Endothelial cell of umbilical vein (primary cell): ENCODE results near the gene PTPN13. TPM values are rescaled to one million over a fixed set of nuclear protein-coding genes. Genes with fewer than 3 reads are reported as not detected.
A peak's percentile ranks its signal among the peaks of the same experiment; 100 is the strongest.

Source experiments
- BruUV-seq: library from RNA; stranded (reverse); fragments of 400-500 nt; replicated peaks from 2 replicates; lab custom pipeline; 2021; lab: Mats Ljungman, UMichigan
- CTCF ChIA-PET: fragments of 300-600, 350-600 bp; sonication (Branson Sonifier 250); formaldehyde crosslinking; loops from one replicate; lab custom pipeline; 2021; ENCODE audit warnings: antibody characterized with exemption, inconsistent platforms; lab: Charles Lee
- POLR2A ChIA-PET: fragments of 300-600, 350-600 bp; sonication (Branson Sonifier 250); formaldehyde crosslinking; loops from one replicate; lab custom pipeline; 2021; ENCODE audit warnings: antibody characterized with exemption, inconsistent platforms; lab: Charles Lee
- DNase-seq: peaks from one replicate; pipeline ENCODE4 v3.0.0-alpha.2; 2011; ENCODE audit warnings: low read depth, low spot score
- FAIRE-seq: peaks from 2 replicates; lab custom pipeline; 2011; peaks lifted over from hg19 to GRCh38; lab: Jason Lieb, UNC
- H2AFZ ChIP-seq: 2 replicates; pipeline ENCODE4 v1.6.0; 2012; ENCODE audit warnings: low read depth, low read length, control low read depth, inconsistent platforms
- H3K27ac ChIP-seq: 2 replicates; pipeline ENCODE4 v1.5.1; 2011; ENCODE audit warnings: low read depth, mild to moderate bottlenecking, control low read depth, low read length, moderate library complexity; ENCODE audit not compliant: insufficient read depth
- H3K27me3 ChIP-seq, 2 experiments: 2 replicates each; pipeline versions ENCODE4 v1.6.0 to v1.6.1; 2011; ENCODE audit warnings: low read length in 2 of 2, mixed read lengths in 1 of 2; ENCODE audit not compliant: control insufficient read depth in 2 of 2, insufficient read depth in 2 of 2
- H3K36me3 ChIP-seq, 2 experiments: 2 replicates in 1 of 2; 3 replicates in 1 of 2; pipeline ENCODE4 v1.5.1; 2011; ENCODE audit warnings: low read length in 2 of 2, mild to moderate bottlenecking in 1 of 2, moderate library complexity in 1 of 2; ENCODE audit not compliant: control insufficient read depth in 2 of 2, insufficient read depth in 2 of 2; ENCODE audit errors: extremely low read depth in 1 of 2
- H3K4me1 ChIP-seq: 3 replicates; pipeline ENCODE4 v1.5.1; 2011; ENCODE audit warnings: mild to moderate bottlenecking, low read length; ENCODE audit not compliant: control insufficient read depth, insufficient read depth; ENCODE audit errors: extremely low read depth
- H3K4me2 ChIP-seq: 2 replicates; pipeline ENCODE4 v1.6.1; 2011; ENCODE audit warnings: low read length, control low read depth, mixed read lengths; ENCODE audit not compliant: insufficient read depth
- H3K4me3 ChIP-seq, 3 experiments: fragments of 200-600 bp in 1 of 3; sonication (generic), shearing (Covaris generic) in 1 of 3; replicated peaks in 1 of 3; 2 replicates each; pipeline ENCODE4 v1.5.1; 2011 to 2016; ENCODE audit warnings: control low read depth in 3 of 3, low read length in 3 of 3, mild to moderate bottlenecking in 2 of 3, inconsistent platforms in 1 of 3, low read depth in 1 of 3, moderate library complexity in 1 of 3; ENCODE audit not compliant: insufficient read depth in 1 of 3
- H3K79me2 ChIP-seq: 2 replicates; pipeline ENCODE4 v1.6.0; 2012; ENCODE audit warnings: low read length, inconsistent platforms; ENCODE audit not compliant: control insufficient read depth, insufficient read depth
- H3K9ac ChIP-seq: replicated peaks from 2 replicates; pipeline ENCODE3; 2011; ENCODE audit warnings: low read length, control low read depth; ENCODE audit not compliant: insufficient read depth; ENCODE audit errors: extremely low read depth
- H3K9me1 ChIP-seq: replicated peaks from 3 replicates; pipeline ENCODE4 v1.6.0; 2011; ENCODE audit warnings: mild to moderate bottlenecking, low read length; ENCODE audit not compliant: control insufficient read depth, insufficient read depth; ENCODE audit errors: extremely low read depth
- H3K9me3 ChIP-seq: replicated peaks from 2 replicates; pipeline ENCODE4 v1.5.1; 2012; ENCODE audit warnings: low read length, inconsistent platforms; ENCODE audit not compliant: control insufficient read depth, insufficient read depth
- H4K20me1 ChIP-seq: replicated peaks from 2 replicates; pipeline ENCODE3; 2011; ENCODE audit warnings: mild to moderate bottlenecking, low read length; ENCODE audit not compliant: control insufficient read depth, insufficient read depth; ENCODE audit errors: extremely low read depth
- EZH2 ChIP-seq: IDR thresholded peaks from 2 replicates; pipeline ENCODE4 v1.6.1; 2012; ENCODE audit warnings: borderline replicate concordance, low read depth, mild to moderate bottlenecking, moderate library complexity, low read length, inconsistent platforms; ENCODE audit not compliant: severe bottlenecking
- MYC ChIP-seq: IDR thresholded peaks from one replicate; pipeline ENCODE4 v1.6.1; 2011; ENCODE audit warnings: mild to moderate bottlenecking, low read depth, low read length
- dilution Hi-C: fragments of 300-500 bp; cut with MboI; formaldehyde crosslinking; loops from one replicate; pipeline ENCODE4 v1.15.0; 2019; ENCODE audit warnings: low sequenced_read_pairs; ENCODE audit not compliant: extremely low pct_ligation_motif_present
- intact Hi-C: fragments of 100-400 bp; cut with micrococcal nuclease; formaldehyde crosslinking; loops from one replicate; pipeline ENCODE4 v1.10.0; 2022
- polyA plus RNA-seq, 4 experiments: library from polyadenylated mRNA; depleted of rRNA in 3 of 4; stranded (reverse) in 3 of 4; unstranded in 1 of 4; fragments of >200 nt; gene quantifications; 2 replicates each; pipeline versions ENCODE4 v1.2.1 to v1.2.3, GENCODE V29; 2011 to 2012; ENCODE audit warnings: missing spikeins in 1 of 4
- total RNA-seq: library from RNA; stranded (reverse); gene quantifications from 2 replicates; pipeline ENCODE4 v1.2.3, GENCODE V29; 2021
- TF ChIP-seq, protein P1 (sequence below), 2 donors: IDR thresholded peaks; 1 replicate in 1 of 2; 2 replicates in 1 of 2; pipeline ENCODE4 v1.5.1; 2011; ENCODE audit warnings: low read length in 2 of 2, mild to moderate bottlenecking in 2 of 2, moderate library complexity in 2 of 2, control low read depth in 1 of 2, inconsistent platforms in 1 of 2, low read depth in 1 of 2; ENCODE audit not compliant: insufficient read depth in 1 of 2; ENCODE audit errors: extremely low read depth in 1 of 2

Gene PTPN13
- total and polyA plus RNA-seq, 2 donors (not counting 3 experiments of a cell fraction or from before 2014, with no cell fraction given): 0.69 to 2.9 TPM

DNA sequence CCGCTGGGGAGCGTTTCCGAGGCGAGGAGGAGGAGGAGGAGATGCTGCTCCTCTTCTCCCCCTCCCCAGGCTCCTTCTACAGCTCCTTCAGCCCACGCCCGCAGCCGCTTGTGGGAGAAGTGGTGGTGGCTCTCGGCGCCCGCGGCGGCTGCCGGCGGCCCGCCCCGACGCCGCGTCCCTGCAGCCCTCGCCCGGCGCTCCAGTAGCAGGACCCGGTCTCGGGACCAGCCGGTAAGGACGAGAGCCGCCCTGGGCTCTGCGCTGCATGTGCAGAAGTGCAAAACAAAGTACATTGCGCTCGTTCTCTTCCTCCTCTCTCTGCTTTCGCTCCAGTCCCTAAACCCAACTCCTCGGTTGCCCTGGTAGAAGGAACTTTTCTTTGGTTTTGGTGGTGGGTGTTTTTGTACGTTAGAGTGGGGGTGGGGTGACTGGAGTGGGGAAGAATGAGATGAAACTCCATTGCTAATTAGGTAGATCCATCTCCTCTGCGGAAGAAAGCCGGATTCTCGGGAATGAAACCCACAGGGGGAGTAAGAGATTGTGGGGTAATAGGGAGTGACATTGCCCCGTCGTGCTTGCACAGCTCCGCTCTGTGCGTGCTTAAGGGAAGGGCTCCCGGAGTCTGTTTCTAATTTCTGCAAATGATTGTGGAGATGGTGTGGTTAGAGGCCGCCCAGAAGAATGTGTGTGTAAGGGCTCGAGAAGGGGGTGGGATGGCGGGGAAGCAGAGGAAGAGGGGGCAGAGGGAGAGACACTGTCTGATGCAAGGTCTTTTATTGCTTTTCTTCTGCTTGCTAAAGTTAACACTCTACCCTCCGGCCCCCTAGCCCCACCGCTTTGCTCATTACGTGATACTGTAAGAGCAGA lies 677 bp downstream of the PTPN13 start:
- peak overlapping the region; percentile 95 for H2AFZ ChIP-seq
- H4K20me1 ChIP-seq: no peaks in the 10 kb centered on the region
- POLR2A ChIA-PET: interaction anchor here (0.6 to 0.7 kb wide), 2 partner anchors 39 to 882 kb away, joined by 3 read pairs; no protein-coding TSS in a partner anchor
- no peak for TF ChIP-seq EZH2
- no peak for TF ChIP-seq MYC
- TF ChIP-seq, protein P1, sequence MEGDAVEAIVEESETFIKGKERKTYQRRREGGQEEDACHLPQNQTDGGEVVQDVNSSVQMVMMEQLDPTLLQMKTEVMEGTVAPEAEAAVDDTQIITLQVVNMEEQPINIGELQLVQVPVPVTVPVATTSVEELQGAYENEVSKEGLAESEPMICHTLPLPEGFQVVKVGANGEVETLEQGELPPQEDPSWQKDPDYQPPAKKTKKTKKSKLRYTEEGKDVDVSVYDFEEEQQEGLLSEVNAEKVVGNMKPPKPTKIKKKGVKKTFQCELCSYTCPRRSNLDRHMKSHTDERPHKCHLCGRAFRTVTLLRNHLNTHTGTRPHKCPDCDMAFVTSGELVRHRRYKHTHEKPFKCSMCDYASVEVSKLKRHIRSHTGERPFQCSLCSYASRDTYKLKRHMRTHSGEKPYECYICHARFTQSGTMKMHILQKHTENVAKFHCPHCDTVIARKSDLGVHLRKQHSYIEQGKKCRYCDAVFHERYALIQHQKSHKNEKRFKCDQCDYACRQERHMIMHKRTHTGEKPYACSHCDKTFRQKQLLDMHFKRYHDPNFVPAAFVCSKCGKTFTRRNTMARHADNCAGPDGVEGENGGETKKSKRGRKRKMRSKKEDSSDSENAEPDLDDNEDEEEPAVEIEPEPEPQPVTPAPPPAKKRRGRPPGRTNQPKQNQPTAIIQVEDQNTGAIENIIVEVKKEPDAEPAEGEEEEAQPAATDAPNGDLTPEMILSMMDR (IDR thresholded peaks at IDR 0.05; ENCODE audit: extremely low read depth in 1 of 2, insufficient read depth in 1 of 2, low read depth in 1 of 2, low read length in 2 of 2): peak; percentile 1 to 4
- peak overlapping the region; percentile 38 to 83 (median 70) for H3K4me3 ChIP-seq
- no TSS peak for BruUV-seq
- no peak for FAIRE-seq
- H3K27me3 ChIP-seq: no peaks in the 10 kb centered on the region
- intact Hi-C loops: loop anchor here (1.0 to 10.0 kb wide), 5 partner anchors 96 to 830 kb away; partner anchors contain the start of gene NUDT9
- peak; percentile 56 for DNase-seq
- H3K9ac ChIP-seq: peak overlapping the region; percentile 14
- peak overlapping the region; percentile 81 for H3K4me2 ChIP-seq
- H3K4me1 ChIP-seq: peaks cover 12% of the 10 kb centered on the region
- H3K9me1 ChIP-seq: no peaks in the 10 kb centered on the region
- H3K79me2 ChIP-seq: no peaks in the 10 kb centered on the region
- H3K27ac ChIP-seq: no peak overlapping the region
- H3K9me3 ChIP-seq: no peaks in the 10 kb centered on the region
- CTCF ChIA-PET: interaction anchor here (0.9 to 2.0 kb wide), 13 partner anchors 13 to 306 kb away, joined by 3 to 6 read pairs (median 4); no protein-coding TSS in a partner anchor
- no peaks in the 10 kb centered on the region for H3K36me3 ChIP-seq
- dilution Hi-C loops: no loop called here
